HUES64 (cell line): ENCODE data around the gene SPATS2L.
A peak's percentile ranks its signal among the peaks of the same experiment; 100 is the strongest.

Source experiments
- H3K27ac ChIP-seq: 2 replicates; pipeline ENCODE4 v1.7.0; 2013; ENCODE audit warnings: low read depth, low read length, inconsistent platforms
- H3K27me3 ChIP-seq: 2 replicates; pipeline ENCODE4 v1.6.1; 2013; ENCODE audit warnings: mild to moderate bottlenecking, low read length; ENCODE audit not compliant: insufficient read depth
- H3K36me3 ChIP-seq: 2 replicates; pipeline ENCODE4 v1.6.1; 2013; ENCODE audit warnings: mild to moderate bottlenecking, low read length; ENCODE audit not compliant: insufficient read depth
- H3K4me1 ChIP-seq: 2 replicates; pipeline ENCODE4 v1.6.1; 2013; ENCODE audit warnings: mild to moderate bottlenecking, low read length, moderate library complexity; ENCODE audit not compliant: insufficient read depth
- H3K4me3 ChIP-seq: 2 replicates; pipeline ENCODE4 v1.5.1; 2013; ENCODE audit warnings: mild to moderate bottlenecking, low read length, moderate library complexity
- H3K9ac ChIP-seq: 2 replicates; pipeline ENCODE4 v1.6.1; 2013; ENCODE audit warnings: mild to moderate bottlenecking, low read depth, low read length
- H3K9me3 ChIP-seq: 2 replicates; pipeline ENCODE4 v1.6.1; 2013; ENCODE audit warnings: low read depth, low read length; ENCODE audit not compliant: insufficient read depth
- WGBS: fragments of 150-250, 120-280 bp; methylation state at CpG from one replicate; pipeline ENCODE4 v1.1.7; 2013; ENCODE audit warnings: missing lambda C conversion rate; 5-methylcytosine and 5-hydroxymethylcytosine counted together

SPATS2L gene

GRCh38 chr2:200456567-200456966 lies 150.1 kb downstream of the SPATS2L start:
- Histone ChIP-seq H3K9ac (no peak overlapping the region), H3K4me1 (no peaks in the 10 kb centered on the region), H3K9me3 (no peaks in the 10 kb centered on the region), H3K36me3 (peaks cover 32% of the 10 kb centered on the region), H3K4me3 (no peak overlapping the region), H3K27ac (no peak overlapping the region), H3K27me3 (no peaks in the 10 kb centered on the region)
- WGBS: 100% methylated on average over 2 of the region's 2 CpGs

- no peak overlapping the region for H3K9ac ChIP-seq
- H3K36me3 ChIP-seq: peaks cover 57% of the 10 kb centered on the region
- H3K27me3 ChIP-seq: no peaks in the 10 kb centered on the region
- no peaks in the 10 kb centered on the region for H3K9me3 ChIP-seq
- H3K4me1 ChIP-seq: no peaks in the 10 kb centered on the region; the same call in 1 of the 2 replicates
- WGBS: 97% methylated on average over 3 of the region's 3 CpGs
- no peak overlapping the region for H3K4me3 ChIP-seq
- H3K27ac ChIP-seq: no peak overlapping the region
Measured at GRCh38 chr2:200459101-200459500, 152.6 kb downstream of the SPATS2L start.

DNA sequence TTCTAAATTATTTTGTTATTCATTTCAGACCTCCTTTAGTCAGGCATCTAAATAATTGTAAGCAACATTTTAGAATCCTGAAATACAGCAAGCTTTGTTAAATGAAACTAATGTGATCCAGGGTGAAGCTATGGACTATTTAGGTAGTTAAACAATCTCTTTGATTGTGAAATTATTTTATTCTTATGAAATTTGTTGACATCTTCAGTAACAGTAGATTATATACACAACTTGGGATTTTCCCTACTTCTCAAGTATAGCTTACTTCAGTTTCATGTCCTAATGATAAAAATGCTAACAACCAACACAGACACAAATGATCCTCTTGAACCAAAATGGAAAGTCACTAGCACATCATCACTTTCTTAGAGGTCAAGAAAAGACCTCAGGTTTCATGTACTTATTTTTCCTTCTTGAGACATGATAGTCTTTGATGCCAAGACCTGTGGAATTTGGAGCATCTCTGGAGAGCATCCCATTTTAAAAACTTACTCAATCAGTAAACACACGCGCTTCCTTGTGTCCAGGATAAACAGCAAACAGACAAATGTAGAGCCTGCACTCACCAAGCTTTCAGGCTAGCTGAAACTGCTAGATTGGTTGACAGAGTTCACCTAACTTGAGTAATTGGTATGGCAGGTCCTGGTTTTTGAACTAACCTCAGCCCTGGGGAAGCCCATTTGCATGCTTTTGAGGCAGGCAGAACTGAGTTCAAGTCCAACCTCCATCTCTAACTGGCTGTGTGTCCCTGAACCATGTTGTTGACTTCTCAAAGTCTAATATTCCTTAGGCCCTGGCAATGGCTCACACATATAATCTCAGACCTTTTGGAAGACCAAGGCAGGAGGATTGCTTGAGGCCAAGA lies 155.6 kb downstream of the SPATS2L start:
- H3K27ac ChIP-seq: no peak overlapping the region
- H3K4me3 ChIP-seq: no peak overlapping the region
- H3K4me1 ChIP-seq: no peaks in the 10 kb centered on the region; the same call in 1 of the 2 replicates
- peaks cover 74% of the 10 kb centered on the region for H3K36me3 ChIP-seq
- H3K9ac ChIP-seq: no peak overlapping the region
- 100% methylated on average over 2 of the region's 2 CpGs for WGBS
- no peaks in the 10 kb centered on the region for H3K27me3 ChIP-seq
- H3K9me3 ChIP-seq: no peaks in the 10 kb centered on the region

DNA sequence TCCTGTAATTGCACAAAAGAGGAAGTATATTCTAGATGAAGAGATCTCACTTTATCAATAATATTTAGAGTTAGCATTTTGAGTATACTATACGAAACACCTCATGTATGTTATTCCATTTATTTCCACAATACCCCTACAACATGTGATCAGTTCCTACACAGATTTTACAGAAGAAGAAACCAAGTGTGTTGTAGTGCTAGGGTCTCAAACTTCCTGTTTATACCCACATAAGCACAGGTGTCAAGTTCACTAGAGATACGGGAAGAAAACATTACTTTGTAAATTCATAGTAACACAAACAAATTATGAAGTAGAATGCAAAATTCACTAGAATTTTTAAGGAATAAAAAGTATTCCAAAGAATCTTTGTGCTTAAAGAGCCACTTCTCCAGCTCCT lies 157.0 kb downstream of the SPATS2L start:
- peaks cover 81% of the 10 kb centered on the region for H3K36me3 ChIP-seq
- no peak overlapping the region for H3K9ac ChIP-seq
- no peaks in the 10 kb centered on the region for H3K27me3 ChIP-seq
- H3K4me3 ChIP-seq: no peak overlapping the region
- H3K9me3 ChIP-seq: no peaks in the 10 kb centered on the region
- H3K27ac ChIP-seq: no peak overlapping the region
- 100% methylated on average over 1 of the region's 2 CpGs for WGBS
- H3K4me1 ChIP-seq: no peaks in the 10 kb centered on the region; the same call in 1 of the 2 replicates

DNA sequence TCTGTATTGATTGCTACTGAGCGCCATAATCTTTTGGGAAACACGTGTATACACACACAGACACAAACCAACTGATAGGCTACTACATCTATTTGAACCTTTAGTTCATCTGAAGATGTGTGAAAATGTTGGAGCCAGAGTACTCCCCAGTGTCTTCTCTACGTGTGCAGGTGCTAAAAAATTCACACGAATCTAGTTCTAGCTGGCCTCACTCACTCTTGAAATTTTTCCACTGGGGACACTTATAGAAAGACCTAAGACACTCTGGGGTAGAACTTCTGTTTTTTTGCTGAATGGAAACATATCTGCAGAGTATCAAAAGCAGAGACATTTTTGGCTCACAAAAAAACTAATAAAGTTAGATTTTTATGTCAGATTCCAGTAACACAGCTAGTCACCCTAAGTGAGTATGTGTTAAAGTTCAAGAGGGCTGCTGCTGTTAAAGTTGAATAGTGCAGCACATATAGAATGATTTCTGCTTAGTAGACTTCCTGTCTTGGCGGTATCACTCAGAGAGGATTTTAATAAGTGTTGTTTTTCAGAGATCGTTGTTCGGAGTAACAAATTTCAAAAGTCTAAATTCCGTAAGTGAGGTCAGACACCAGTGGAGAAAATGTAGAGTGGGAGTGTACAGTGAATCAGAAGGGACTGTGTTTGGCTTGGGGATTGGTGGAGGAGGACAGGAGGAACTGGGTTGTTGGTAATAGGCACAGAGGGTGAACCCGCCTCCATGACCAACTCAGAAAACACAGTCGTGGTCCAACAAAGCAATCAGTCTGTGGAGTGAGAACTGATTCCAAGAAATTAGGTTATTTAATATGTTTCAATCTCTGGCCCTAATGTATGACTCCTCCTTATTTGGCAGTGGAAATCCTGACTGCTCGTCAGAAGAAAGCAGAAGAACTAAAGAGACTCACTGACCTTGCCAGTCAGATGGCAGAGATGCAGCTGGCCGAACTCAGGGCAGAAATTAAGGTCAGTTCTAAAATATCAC lies 160.2 kb downstream of the SPATS2L start:
- WGBS: 97% methylated on average over 12 of the region's 12 CpGs
- no peaks in the 10 kb centered on the region for H3K9me3 ChIP-seq
- H3K36me3 ChIP-seq: peaks cover 88% of the 10 kb centered on the region
- no peak overlapping the region for H3K9ac ChIP-seq
- H3K27me3 ChIP-seq: no peaks in the 10 kb centered on the region
- H3K4me3 ChIP-seq: no peak overlapping the region
- peaks cover 12% of the 10 kb centered on the region for H3K4me1 ChIP-seq
- H3K27ac ChIP-seq: no peak overlapping the region

GRCh38 chr2:200467806-200468681 lies 161.6 kb downstream of the SPATS2L start:
- Histone ChIP-seq H3K4me1 (peaks cover 12% of the 10 kb centered on the region), H3K27me3 (no peaks in the 10 kb centered on the region), H3K9me3 (no peaks in the 10 kb centered on the region), H3K36me3 (peaks cover 88% of the 10 kb centered on the region), H3K9ac (no peak overlapping the region), H3K27ac (no peak overlapping the region), H3K4me3 (no peak overlapping the region)
- 82% methylated on average over 6 of the region's 8 CpGs for WGBS

- WGBS: 92% methylated on average over 13 of the region's 13 CpGs
- 0 out of 2 replicates have a peak overlapping the region, but pooled peaks have one; percentile 10 for H3K27ac ChIP-seq
- peaks cover 91% of the 10 kb centered on the region for H3K36me3 ChIP-seq
- H3K27me3 ChIP-seq: no peaks in the 10 kb centered on the region
- no peak overlapping the region for H3K9ac ChIP-seq
- no peak overlapping the region for H3K4me3 ChIP-seq
- H3K9me3 ChIP-seq: no peaks in the 10 kb centered on the region
- H3K4me1 ChIP-seq: peaks cover 12% of the 10 kb centered on the region; the same call in 1 of the 2 replicates
Measured at GRCh38 chr2:200469708-200470211, 163.3 kb downstream of the SPATS2L start.

DNA sequence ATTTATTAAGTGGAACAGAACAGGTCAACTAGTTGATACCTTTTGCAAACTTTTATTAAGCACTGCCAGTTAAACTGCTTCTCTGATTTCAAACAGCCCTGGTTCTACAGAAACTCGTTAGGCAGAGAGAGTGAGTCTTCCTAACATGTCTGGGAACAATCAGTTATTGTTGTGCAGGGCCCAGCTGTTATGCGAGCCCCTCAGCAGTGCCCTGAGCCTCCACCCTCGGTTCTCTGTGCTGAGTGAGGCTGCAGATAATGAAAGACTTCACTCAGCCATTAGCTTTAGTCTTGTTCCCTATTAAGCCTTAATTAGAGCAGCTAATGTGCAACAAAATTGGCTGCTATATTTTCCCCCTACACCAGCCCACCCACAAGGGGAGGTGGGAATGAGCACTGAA lies 163.7 kb downstream of the SPATS2L start:
- WGBS: 74% methylated on average over 3 of the region's 3 CpGs
- Histone ChIP-seq H3K4me3 (no peak overlapping the region), H3K27ac (no peak overlapping the region), H3K36me3 (peaks cover 91% of the 10 kb centered on the region), H3K9ac (no peak overlapping the region), H3K27me3 (no peaks in the 10 kb centered on the region), H3K9me3 (no peaks in the 10 kb centered on the region), H3K4me1 (peaks cover 12% of the 10 kb centered on the region; the same call in 1 of the 2 replicates)

GRCh38 chr2:200471324-200471848 lies 164.9 kb downstream of the SPATS2L start:
- 89% methylated on average over 8 of the region's 8 CpGs for WGBS
- Histone ChIP-seq H3K36me3 (peaks cover 94% of the 10 kb centered on the region), H3K9me3 (no peaks in the 10 kb centered on the region), H3K4me3 (no peak overlapping the region), H3K4me1 (peaks cover 12% of the 10 kb centered on the region), H3K27me3 (no peaks in the 10 kb centered on the region), H3K9ac (no peak overlapping the region), H3K27ac (no peak overlapping the region)
